B cell (primary cell): ENCODE measurements around the gene BROX. TPM values are rescaled to one million over a fixed set of nuclear protein-coding genes. Genes with fewer than 3 reads are reported as not detected.

Experiments
- ATAC-seq: fragments of 200-7000 bp; cut with Tn5 transposase; one replicate; pipeline ENCODE4 v1.10.0; 2021; ENCODE audit warnings: low read depth, mild to moderate bottlenecking, moderate number of reproducible peaks, moderate library complexity
- CTCF ChIA-PET: fragments of 350-600 bp; sonication (Branson Sonifier 250); formaldehyde crosslinking; loops from one replicate; lab custom pipeline; 2021; ENCODE audit warnings: antibody characterized with exemption, inconsistent platforms; lab: Charles Lee
- POLR2A ChIA-PET: fragments of 350-600 bp; sonication (Branson Sonifier 250); formaldehyde crosslinking; loops from one replicate; lab custom pipeline; 2021; ENCODE audit warnings: antibody characterized with exemption; lab: Charles Lee
- DNase-seq: peaks from one replicate; pipeline ENCODE4 v3.0.0; 2013
- H2AFZ ChIP-seq: 2 replicates; pipeline ENCODE4 v1.6.1; 2012; ENCODE audit warnings: mild to moderate bottlenecking, low read depth, low read length; ENCODE audit not compliant: insufficient read depth, poor library complexity, severe bottlenecking
- H3K27ac ChIP-seq, 2 donors: 1 replicate in 1 of 2; 2 replicates in 1 of 2; pipeline ENCODE4 v1.5.1; 2012 to 2013; ENCODE audit warnings: low read length in 2 of 2, mild to moderate bottlenecking in 2 of 2, moderate library complexity in 1 of 2
- H3K27me3 ChIP-seq, 4 experiments: fragments of 200-600 bp in 1 of 4; sonication (generic) in 1 of 4; replicated peaks in 1 of 4; 1 replicate in 2 of 4; 2 replicates in 2 of 4; pipeline versions ENCODE4 v1.6.1 to v1.7.0; 2013 to 2016; ENCODE audit warnings: low read length in 3 of 4, mild to moderate bottlenecking in 2 of 4, mixed read lengths in 1 of 4, moderate library complexity in 1 of 4; ENCODE audit not compliant: insufficient read depth in 4 of 4, control insufficient read depth in 3 of 4; ENCODE audit errors: control extremely low read depth in 1 of 4
- H3K36me3 ChIP-seq, 2 experiments: replicated peaks in 1 of 2; 1 replicate in 1 of 2; 2 replicates in 1 of 2; pipeline versions ENCODE4 v1.6.1 to v1.7.1; 2013; ENCODE audit warnings: low read length in 1 of 2; ENCODE audit not compliant: insufficient read depth in 2 of 2, control insufficient read depth in 1 of 2; ENCODE audit errors: control extremely low read depth in 1 of 2, extremely low read depth in 1 of 2
- H3K4me1 ChIP-seq, 2 donors: fragments of 200-600 bp in 1 of 2; sonication (generic) in 1 of 2; 1 replicate in 1 of 2; 2 replicates in 1 of 2; pipeline versions ENCODE4 v1.5.1 to v1.6.1; 2013 to 2017; ENCODE audit warnings: low read length in 2 of 2; ENCODE audit not compliant: control insufficient read depth in 2 of 2, insufficient read depth in 2 of 2
- H3K4me2 ChIP-seq: replicated peaks from 2 replicates; pipeline ENCODE3; 2012; ENCODE audit warnings: mild to moderate bottlenecking, low read depth, low read length; ENCODE audit not compliant: poor library complexity, severe bottlenecking
- H3K4me3 ChIP-seq, 5 experiments: fragments of 200-600 bp in 1 of 5; sonication (generic) in 1 of 5; 1 replicate in 3 of 5; 2 replicates in 2 of 5; pipeline versions ENCODE4 v1.5.1 to v1.7.0; 2011 to 2016; ENCODE audit warnings: low read length in 4 of 5, mild to moderate bottlenecking in 4 of 5, low read depth in 2 of 5, control low read depth in 1 of 5, moderate library complexity in 1 of 5; ENCODE audit not compliant: insufficient read depth in 1 of 5; ENCODE audit errors: control extremely low read depth in 1 of 5, extremely low read depth in 1 of 5
- H3K79me2 ChIP-seq: fragments of 200-600 bp; sonication (generic); one replicate; pipeline ENCODE4 v1.6.0; 2016; ENCODE audit warnings: low read length; ENCODE audit not compliant: control insufficient read depth, insufficient read depth
- H3K9ac ChIP-seq: fragments of 200-600 bp; sonication (generic); 2 replicates; pipeline ENCODE4 v1.6.1; 2017; ENCODE audit warnings: mild to moderate bottlenecking, low read length, moderate library complexity
- H3K9me3 ChIP-seq, 3 donors: one replicate each; pipeline versions ENCODE4 v1.6.1 to v1.7.1; 2013; ENCODE audit warnings: low read length in 2 of 3; ENCODE audit not compliant: control insufficient read depth in 2 of 3, insufficient read depth in 1 of 3; ENCODE audit errors: control extremely low read depth in 1 of 3
- H4K20me1 ChIP-seq: 2 replicates; pipeline ENCODE4 v1.6.0; 2012; ENCODE audit warnings: mild to moderate bottlenecking, low read length; ENCODE audit not compliant: insufficient read depth, control insufficient read depth, poor library complexity, severe bottlenecking
- H3K27ac Mint-ChIP-seq: one replicate; pipeline ENCODE4 v1.8.0; 2021; ENCODE audit warnings: mixed read lengths
- H3K27me3 Mint-ChIP-seq: one replicate; pipeline ENCODE4 v1.8.0; 2021; ENCODE audit warnings: mixed read lengths
- H3K4me1 Mint-ChIP-seq: one replicate; pipeline ENCODE4 v1.8.0; 2021; ENCODE audit warnings: mixed read lengths
- H3K4me3 Mint-ChIP-seq: one replicate; pipeline ENCODE4 v1.8.0; 2021; ENCODE audit warnings: mixed read lengths
- H3K9me3 Mint-ChIP-seq: one replicate; pipeline ENCODE4 v1.8.0; 2022; ENCODE audit warnings: mixed read lengths; ENCODE audit not compliant: insufficient read depth
- EZH2 ChIP-seq: IDR thresholded peaks from 2 replicates; pipeline ENCODE4 v1.6.1; 2012; ENCODE audit warnings: borderline replicate concordance, low read depth, mild to moderate bottlenecking, moderate library complexity, low read length; ENCODE audit not compliant: insufficient read depth, poor library complexity, severe bottlenecking
- WGBS: methylation state at CpG from one replicate; pipeline ENCODE4 v1.1.5; 2013; ENCODE audit warnings: missing lambda C conversion rate; ENCODE audit not compliant: insufficient coverage; 5-methylcytosine and 5-hydroxymethylcytosine counted together
- intact Hi-C: fragments of 100-400 bp; cut with micrococcal nuclease; formaldehyde crosslinking; loops from one replicate; pipeline ENCODE4 v1.10.0; 2022
- polyA plus RNA-seq: library from polyadenylated mRNA; depleted of rRNA; stranded (reverse); fragments of >200 nt; gene quantifications from 2 replicates; pipeline ENCODE4 v1.2.3, GENCODE V29; 2012
- total RNA-seq, 2 donors: library from RNA; stranded (reverse); fragments of 120-200 nt in 1 of 2; gene quantifications; 1 replicate in 1 of 2; 2 replicates in 1 of 2; pipeline versions ENCODE4 v1.2.3 to v1.2.4, GENCODE V29; 2013 to 2022
- TF ChIP-seq, protein P1 (sequence below): fragments of 200-600 bp; IDR thresholded peaks from one replicate; pipeline ENCODE4 v1.8.0; 2022; ENCODE audit warnings: antibody characterized with exemption, mild to moderate bottlenecking

Gene BROX
- total and polyA plus RNA-seq, 2 donors (not counting 1 experiment from before 2014, with no cell fraction given), result 8.7 to 57.8 TPM

- peaks cover 38 to 40% of the 10 kb centered on the region in 2 donors for H3K4me1 ChIP-seq
- peak overlapping the region; percentile 73 for H3K4me2 ChIP-seq
- CTCF ChIA-PET, result interaction anchor here (1.1 to 2.4 kb wide), 2 partner anchors 27 to 380 kb away, joined by 4 to 8 read pairs; partner anchors contain the start of gene FAM177B
Observed at GRCh38 chr1:222709700-222710153, 2.6 kb upstream of the BROX start.

More at GRCh38 chr1:222709700-222710153, 2.6 kb upstream of the BROX start:
- no peak overlapping the region for H3K4me3 ChIP-seq
- peaks cover 0 to 3% (median 0%) of the 10 kb centered on the region in 3 donors for H3K9me3 ChIP-seq
- H4K20me1 ChIP-seq, result peaks cover 55% of the 10 kb centered on the region
- peaks cover 2 to 28% of the 10 kb centered on the region in 2 experiments for H3K36me3 ChIP-seq
- H2AFZ ChIP-seq, result no peak overlapping the region
- TF ChIP-seq EZH2, result no peak
- TF ChIP-seq, protein P1, sequence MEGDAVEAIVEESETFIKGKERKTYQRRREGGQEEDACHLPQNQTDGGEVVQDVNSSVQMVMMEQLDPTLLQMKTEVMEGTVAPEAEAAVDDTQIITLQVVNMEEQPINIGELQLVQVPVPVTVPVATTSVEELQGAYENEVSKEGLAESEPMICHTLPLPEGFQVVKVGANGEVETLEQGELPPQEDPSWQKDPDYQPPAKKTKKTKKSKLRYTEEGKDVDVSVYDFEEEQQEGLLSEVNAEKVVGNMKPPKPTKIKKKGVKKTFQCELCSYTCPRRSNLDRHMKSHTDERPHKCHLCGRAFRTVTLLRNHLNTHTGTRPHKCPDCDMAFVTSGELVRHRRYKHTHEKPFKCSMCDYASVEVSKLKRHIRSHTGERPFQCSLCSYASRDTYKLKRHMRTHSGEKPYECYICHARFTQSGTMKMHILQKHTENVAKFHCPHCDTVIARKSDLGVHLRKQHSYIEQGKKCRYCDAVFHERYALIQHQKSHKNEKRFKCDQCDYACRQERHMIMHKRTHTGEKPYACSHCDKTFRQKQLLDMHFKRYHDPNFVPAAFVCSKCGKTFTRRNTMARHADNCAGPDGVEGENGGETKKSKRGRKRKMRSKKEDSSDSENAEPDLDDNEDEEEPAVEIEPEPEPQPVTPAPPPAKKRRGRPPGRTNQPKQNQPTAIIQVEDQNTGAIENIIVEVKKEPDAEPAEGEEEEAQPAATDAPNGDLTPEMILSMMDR, result no peak
- no peak for DNase-seq
- no peak overlapping the region for H3K9ac ChIP-seq
- WGBS, result 96% methylated on average over 4 of the region's 5 CpGs
- Mint-ChIP-seq H3K4me1 (peaks cover 61% of the 10 kb centered on the region), H3K9me3 (no peaks in the 10 kb centered on the region), H3K27me3 (no peaks in the 10 kb centered on the region), H3K4me3 (peak overlapping the region; percentile 97), H3K27ac (peak overlapping the region; percentile 66)
- H3K27ac ChIP-seq, result peak overlapping the region in 1 of 2 donors; percentile 35
- peaks cover 78% of the 10 kb centered on the region for H3K79me2 ChIP-seq
- no peak for ATAC-seq
- POLR2A ChIA-PET, result no interaction called here
- no peaks in the 10 kb centered on the region for H3K27me3 ChIP-seq
- intact Hi-C loops, result loop anchor here (5.0 kb wide), 2 partner anchors 32 to 967 kb away; partner anchors contain the start of gene DUSP10
